Mucosa of stomach (tissue), 1 donor: ENCODE measurements around the gene PXYLP1.

ENCODE experiments used
- H3K27me3 ChIP-seq: one replicate; pipeline ENCODE4 v1.7.0; 2013; ENCODE audit warnings: mild to moderate bottlenecking, low read length; ENCODE audit not compliant: control insufficient read depth, insufficient read depth
- H3K36me3 ChIP-seq: one replicate; pipeline ENCODE4 v1.7.0; 2013; ENCODE audit warnings: low read length; ENCODE audit not compliant: control insufficient read depth, insufficient read depth
- H3K4me1 ChIP-seq: one replicate; pipeline ENCODE4 v1.7.0; 2013; ENCODE audit warnings: mild to moderate bottlenecking, low read length; ENCODE audit not compliant: control insufficient read depth, insufficient read depth
- H3K4me3 ChIP-seq: one replicate; pipeline ENCODE4 v1.7.0; 2013; ENCODE audit warnings: low read length
- H3K9ac ChIP-seq: one replicate; pipeline ENCODE4 v1.7.0; 2013; ENCODE audit warnings: mild to moderate bottlenecking, low read length, moderate library complexity
- H3K9me3 ChIP-seq: one replicate; pipeline ENCODE4 v1.7.0; 2013; ENCODE audit warnings: mild to moderate bottlenecking, low read length, moderate library complexity; ENCODE audit not compliant: control insufficient read depth
- donor health status: Pancreatic carcinoma.

PXYLP1 gene

DNA sequence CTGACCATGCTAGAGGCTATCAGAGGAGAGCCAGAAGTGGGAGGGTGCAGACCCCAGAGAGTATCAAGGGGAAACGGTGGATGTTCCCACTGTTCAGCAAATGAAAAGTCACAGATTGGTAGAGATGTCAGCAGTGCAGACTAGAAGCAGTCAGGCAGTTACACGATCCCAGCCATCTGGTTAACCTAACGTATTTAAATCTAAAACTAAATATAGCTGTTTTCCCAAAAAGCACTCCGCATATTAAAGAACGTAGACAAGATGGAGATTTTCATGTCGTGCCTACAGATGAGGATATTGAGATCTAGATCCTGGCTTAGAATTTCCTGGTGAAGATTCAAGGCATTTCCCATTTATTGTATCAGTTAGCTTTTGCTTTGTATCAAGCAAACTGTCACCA lies 25.2 kb downstream of the PXYLP1 start:
- Histone ChIP-seq H3K4me1 (no peaks in the 10 kb centered on the region), H3K36me3 (no peaks in the 10 kb centered on the region), H3K27me3 (no peaks in the 10 kb centered on the region), H3K4me3 (no peak overlapping the region), H3K9ac (no peak overlapping the region), H3K9me3 (no peaks in the 10 kb centered on the region)

- Histone ChIP-seq H3K4me3 (no peak overlapping the region), H3K4me1 (no peaks in the 10 kb centered on the region), H3K36me3 (no peaks in the 10 kb centered on the region), H3K9ac (no peak overlapping the region), H3K27me3 (no peaks in the 10 kb centered on the region), H3K9me3 (no peaks in the 10 kb centered on the region)
Observed at GRCh38 chr3:141257961-141258360, 26.3 kb downstream of the PXYLP1 start.

DNA sequence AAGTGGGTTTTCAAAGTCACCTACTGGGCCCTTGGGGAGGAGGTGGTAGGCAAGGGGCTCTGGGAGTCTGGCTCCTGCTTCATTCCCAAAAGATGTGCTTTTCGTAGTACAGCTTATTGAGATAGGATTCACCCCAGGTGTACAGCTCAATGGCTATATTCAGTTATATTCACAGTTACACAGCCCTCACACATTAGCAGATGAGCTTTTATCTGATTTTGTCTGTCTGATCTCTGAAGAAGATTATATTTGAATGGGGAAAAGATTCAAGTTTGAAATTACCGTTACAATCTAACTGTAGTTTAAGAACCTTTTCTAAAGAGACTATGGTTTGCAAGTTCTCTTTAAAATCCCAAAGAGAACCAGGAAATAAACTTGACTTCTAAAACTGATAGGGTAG lies 27.3 kb downstream of the PXYLP1 start:
- Histone ChIP-seq H3K4me3 (no peak overlapping the region), H3K36me3 (no peaks in the 10 kb centered on the region), H3K9me3 (no peaks in the 10 kb centered on the region), H3K9ac (no peak overlapping the region), H3K27me3 (no peaks in the 10 kb centered on the region), H3K4me1 (no peaks in the 10 kb centered on the region)

GRCh38 chr3:141259821-141260629 lies 28.4 kb downstream of the PXYLP1 start:
- Histone ChIP-seq H3K4me3 (no peak overlapping the region), H3K36me3 (no peaks in the 10 kb centered on the region), H3K4me1 (no peaks in the 10 kb centered on the region), H3K9ac (no peak overlapping the region), H3K9me3 (no peaks in the 10 kb centered on the region), H3K27me3 (no peaks in the 10 kb centered on the region)

DNA sequence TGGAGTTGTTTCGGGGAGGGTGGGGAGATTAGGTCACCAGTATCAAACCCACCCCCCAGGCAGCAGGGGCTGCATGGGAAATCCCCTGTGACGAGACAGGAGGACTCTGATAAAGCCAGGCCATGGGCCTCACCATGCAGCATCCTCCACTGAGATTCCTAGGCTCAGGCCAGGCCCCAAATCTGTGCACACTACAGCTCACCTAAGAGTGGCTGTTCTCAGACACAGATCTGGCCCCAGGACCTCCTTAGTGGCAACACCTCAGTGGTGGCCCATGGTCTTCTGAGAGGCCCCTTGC lies 29.0 kb downstream of the PXYLP1 start:
- no peaks in the 10 kb centered on the region for H3K27me3 ChIP-seq
- no peaks in the 10 kb centered on the region for H3K4me1 ChIP-seq
- H3K36me3 ChIP-seq = no peaks in the 10 kb centered on the region
- no peaks in the 10 kb centered on the region for H3K9me3 ChIP-seq
- H3K4me3 ChIP-seq = no peak overlapping the region
- no peak overlapping the region for H3K9ac ChIP-seq

- no peaks in the 10 kb centered on the region for H3K27me3 ChIP-seq
- no peak overlapping the region for H3K4me3 ChIP-seq
- no peak overlapping the region for H3K9ac ChIP-seq
- H3K9me3 ChIP-seq = no peaks in the 10 kb centered on the region
- no peaks in the 10 kb centered on the region for H3K36me3 ChIP-seq
- H3K4me1 ChIP-seq = no peaks in the 10 kb centered on the region
Observed at GRCh38 chr3:141261472-141262307, 30.1 kb downstream of the PXYLP1 start.

GRCh38 chr3:141262308-141262705 lies 30.7 kb downstream of the PXYLP1 start:
- Histone ChIP-seq H3K9ac (no peak overlapping the region), H3K4me3 (no peak overlapping the region), H3K9me3 (no peaks in the 10 kb centered on the region), H3K36me3 (no peaks in the 10 kb centered on the region), H3K27me3 (no peaks in the 10 kb centered on the region), H3K4me1 (no peaks in the 10 kb centered on the region)

GRCh38 chr3:141266186-141266585 lies 34.6 kb downstream of the PXYLP1 start:
- H3K9ac ChIP-seq = no peak overlapping the region
- no peaks in the 10 kb centered on the region for H3K9me3 ChIP-seq
- no peaks in the 10 kb centered on the region for H3K4me1 ChIP-seq
- H3K27me3 ChIP-seq = no peaks in the 10 kb centered on the region
- no peaks in the 10 kb centered on the region for H3K36me3 ChIP-seq
- no peak overlapping the region for H3K4me3 ChIP-seq

GRCh38 chr3:141266797-141267555 lies 35.4 kb downstream of the PXYLP1 start:
- Histone ChIP-seq H3K9ac (no peak overlapping the region), H3K27me3 (no peaks in the 10 kb centered on the region), H3K4me1 (no peaks in the 10 kb centered on the region), H3K4me3 (no peak overlapping the region), H3K36me3 (no peaks in the 10 kb centered on the region), H3K9me3 (no peaks in the 10 kb centered on the region)

DNA sequence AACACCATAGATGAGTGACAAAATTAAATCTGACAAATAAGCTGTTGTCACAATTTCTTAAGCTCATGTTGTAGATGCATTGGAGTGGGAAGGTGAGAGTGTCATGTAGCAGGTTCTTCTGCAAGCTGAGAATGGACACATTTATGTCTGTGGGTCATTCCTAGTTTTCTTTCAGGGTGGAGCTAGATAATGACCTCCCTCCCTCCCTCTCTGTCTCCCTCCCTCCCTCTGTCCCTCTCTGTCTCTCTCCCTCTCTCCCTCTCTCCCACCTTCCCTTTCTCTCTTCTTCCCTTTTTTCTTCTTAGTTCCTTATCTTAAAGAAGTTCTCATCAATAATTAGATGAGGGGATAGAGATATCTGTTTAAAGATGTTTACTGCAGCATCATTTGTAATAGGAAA lies 36.0 kb downstream of the PXYLP1 start:
- H3K9ac ChIP-seq = no peak overlapping the region
- no peak overlapping the region for H3K4me3 ChIP-seq
- H3K36me3 ChIP-seq = no peaks in the 10 kb centered on the region
- H3K4me1 ChIP-seq = no peaks in the 10 kb centered on the region
- H3K9me3 ChIP-seq = no peaks in the 10 kb centered on the region
- no peaks in the 10 kb centered on the region for H3K27me3 ChIP-seq

DNA sequence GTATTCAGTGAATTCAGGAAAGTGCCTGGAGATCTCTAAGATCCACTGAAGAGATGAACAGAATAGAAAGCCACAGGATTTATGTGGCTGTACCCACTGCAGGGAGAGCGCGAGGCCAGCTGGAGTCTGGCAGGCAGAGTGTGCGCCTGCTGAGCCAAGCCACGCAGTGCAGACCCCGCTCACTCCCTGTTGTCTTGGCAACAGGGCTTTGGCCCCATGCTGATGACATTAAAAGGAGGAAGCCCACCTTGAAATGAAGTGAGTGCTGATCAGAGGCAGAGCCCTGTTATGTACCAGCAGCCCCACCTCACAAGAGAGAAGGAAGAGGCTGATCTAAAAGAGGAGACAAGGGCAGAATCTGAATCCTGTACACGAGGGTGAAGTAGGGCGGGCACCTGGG lies 36.7 kb downstream of the PXYLP1 start:
- Histone ChIP-seq H3K9me3 (no peaks in the 10 kb centered on the region), H3K27me3 (no peaks in the 10 kb centered on the region), H3K4me1 (no peaks in the 10 kb centered on the region), H3K4me3 (no peak overlapping the region), H3K9ac (no peak overlapping the region), H3K36me3 (no peaks in the 10 kb centered on the region)

DNA sequence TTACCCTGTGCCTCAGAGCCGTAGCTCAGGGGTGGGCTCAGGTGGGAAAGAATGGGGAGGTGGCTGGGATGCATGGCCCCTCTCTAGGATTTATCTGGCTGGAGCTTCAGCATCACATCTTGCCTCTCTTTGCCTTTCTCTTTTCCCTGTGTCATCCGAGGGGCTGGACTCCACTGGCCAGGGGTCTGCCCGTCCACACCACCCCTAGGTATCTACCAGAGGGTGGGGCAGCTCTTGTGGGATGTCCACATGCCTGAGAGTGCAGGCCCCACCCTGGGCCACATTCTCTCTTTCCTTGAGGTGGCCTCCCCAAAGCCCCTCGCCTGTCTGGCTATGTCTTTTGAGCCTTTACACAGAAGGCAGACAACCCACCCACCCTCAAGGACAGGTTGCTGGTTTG lies 37.2 kb downstream of the PXYLP1 start:
- Histone ChIP-seq H3K9ac (no peak overlapping the region), H3K4me3 (no peak overlapping the region), H3K9me3 (no peaks in the 10 kb centered on the region), H3K4me1 (no peaks in the 10 kb centered on the region), H3K27me3 (no peaks in the 10 kb centered on the region), H3K36me3 (no peaks in the 10 kb centered on the region)
